ENCODE results near the gene CNDP2. TPM values are rescaled to one million over a fixed set of nuclear protein-coding genes. Genes with fewer than 3 reads are reported as not detected.

CNDP2 gene
- polyA plus RNA-seq (2013, experiment 1 of 2), result 171 TPM
- 171 TPM for polyA plus RNA-seq (2013, experiment 2 of 2)

- no peak within 1 kb of the TSS for H4K8ac ChIP-seq (ENCODE audit: low read depth, low read length)
- H3K27me3 ChIP-seq (ENCODE audit: insufficient read depth, low read length, poor library complexity), result no peaks in the 10 kb centered on the region
- peak within 1 kb of the TSS; percentile 53 for H3K18ac ChIP-seq (ENCODE audit: low read length)
- H3K23ac ChIP-seq (ENCODE audit: low read length), result no peak within 1 kb of the TSS
- H3K79me1 ChIP-seq (ENCODE audit: low read length), result peaks cover 11% of the 10 kb centered on the region
- H3K4me1 ChIP-seq (ENCODE audit: control insufficient read depth, low read depth, low read length), result peaks cover 5% of the 10 kb centered on the region
- peak within 1 kb of the TSS; percentile 75 for H2BK5ac ChIP-seq (ENCODE audit: low read length)
- H3K36me3 ChIP-seq (ENCODE audit: control insufficient read depth, insufficient read depth, low read length), result no peaks in the 10 kb centered on the region
- peak within 1 kb of the TSS; percentile 61 for H3K27ac ChIP-seq (ENCODE audit: low read depth, low read length)
- peak; percentile 99 for DNase-seq
- H3K56ac ChIP-seq (ENCODE audit: low read length), result peak within 1 kb of the TSS; percentile 99
- H3K4ac ChIP-seq (ENCODE audit: low read depth, low read length), result peak within 1 kb of the TSS; percentile 74
- no peak within 1 kb of the TSS for H2BK120ac ChIP-seq (ENCODE audit: low read depth, low read length)
- no peak within 1 kb of the TSS for H2BK15ac ChIP-seq (replicated peaks; ENCODE audit: low read depth)
- H3K4me3 ChIP-seq (ENCODE audit: low read length), result peak within 1 kb of the TSS; percentile 90
- peaks cover 30% of the 10 kb centered on the region for H3K79me2 ChIP-seq (ENCODE audit: control insufficient read depth, insufficient read depth, low read length)
- H3K4me2 ChIP-seq (ENCODE audit: low read length), result peak within 1 kb of the TSS; percentile 81
- peak within 1 kb of the TSS; percentile 97 for H3K9ac ChIP-seq (ENCODE audit: low read length)
- H4K5ac ChIP-seq (ENCODE audit: low read length), result no peak within 1 kb of the TSS
- WGBS (ENCODE audit: extremely low coverage, insufficient coverage, low lambda C conversion rate), result no CpG with 5 or more reads among the region's 71 CpGs
- H2AK5ac ChIP-seq (ENCODE audit: low read length), result no peak within 1 kb of the TSS
These were observed at the start of gene CNDP2 for GRCh38 chr18:74495581-74496507. TSS of gene CNDP2 (plus strand) at chr18:74496363. CDS start at chr18:74499974, 3,611 bp downstream.

DNA sequence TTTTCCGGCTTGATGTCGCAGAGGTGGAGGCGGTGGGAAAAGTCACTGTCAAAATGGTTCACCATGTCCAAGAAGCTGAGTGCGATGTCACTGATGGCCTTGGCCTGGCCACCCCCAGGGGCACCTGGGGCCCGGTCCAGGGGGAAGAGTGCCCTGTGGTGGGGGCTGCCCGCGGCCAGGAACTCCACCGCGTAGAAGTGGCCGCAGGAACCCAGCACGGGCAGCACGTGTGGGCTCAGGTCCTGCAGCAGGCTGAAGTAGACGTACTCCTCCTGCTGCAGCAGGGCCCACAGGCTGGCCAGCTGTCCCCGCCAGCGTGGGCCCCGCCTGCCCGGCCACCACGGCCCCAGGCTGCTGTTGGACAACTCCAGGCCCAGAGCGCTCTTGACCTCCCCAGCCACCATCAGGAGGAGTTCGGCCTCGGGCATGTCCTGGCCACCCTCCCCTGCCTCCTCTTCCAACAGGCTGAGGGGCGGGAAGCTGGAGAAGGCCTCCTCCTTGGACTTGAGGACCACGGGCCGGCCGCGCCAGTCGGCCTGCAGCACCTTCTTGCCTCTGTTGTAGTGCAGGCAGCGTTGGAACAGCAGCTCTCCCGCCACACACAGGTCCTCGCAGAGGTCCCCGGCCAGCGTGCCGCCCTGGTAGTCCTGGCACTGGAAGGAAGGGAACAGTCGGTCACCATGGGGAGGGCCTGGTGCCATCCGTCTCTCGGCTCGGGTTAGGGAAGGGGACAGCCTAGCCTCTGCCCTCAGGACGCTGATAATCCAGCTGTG lies 49.3 kb upstream of the CNDP2 start:
- Histone ChIP-seq H2BK120ac (ENCODE audit: low read depth, low read length) (no peak overlapping the region), H2AK5ac (ENCODE audit: low read length) (no peak overlapping the region), H2BK5ac (ENCODE audit: low read length) (no peak overlapping the region), H3K36me3 (ENCODE audit: control insufficient read depth, insufficient read depth, low read length) (no peaks in the 10 kb centered on the region), H3K9ac (ENCODE audit: low read length) (no peak overlapping the region), H3K4ac (ENCODE audit: low read depth, low read length) (no peak overlapping the region), H4K8ac (ENCODE audit: low read depth, low read length) (no peak overlapping the region), H2BK15ac (replicated peaks; ENCODE audit: low read depth) (no peak overlapping the region), H3K27me3 (ENCODE audit: insufficient read depth, low read length, poor library complexity) (no peaks in the 10 kb centered on the region), H3K79me1 (ENCODE audit: low read length) (no peaks in the 10 kb centered on the region), H3K4me3 (ENCODE audit: low read length) (no peak overlapping the region), H3K4me2 (ENCODE audit: low read length) (no peak overlapping the region), H4K5ac (ENCODE audit: low read length) (no peak overlapping the region), H3K23ac (ENCODE audit: low read length) (no peak overlapping the region), H3K56ac (ENCODE audit: low read length) (no peak overlapping the region), H3K18ac (ENCODE audit: low read length) (no peak overlapping the region), H3K79me2 (ENCODE audit: control insufficient read depth, insufficient read depth, low read length) (no peaks in the 10 kb centered on the region), H3K4me1 (ENCODE audit: control insufficient read depth, low read depth, low read length) (no peaks in the 10 kb centered on the region), H3K27ac (ENCODE audit: low read depth, low read length) (no peak overlapping the region)
- no CpG with 5 or more reads among the region's 38 CpGs for WGBS (ENCODE audit: extremely low coverage, insufficient coverage, low lambda C conversion rate)
- DNase-seq, result no peak

GRCh38 chr18:74447404-74448152 lies 48.6 kb upstream of the CNDP2 start:
- no peak for DNase-seq
- no peaks in the 10 kb centered on the region for H3K27me3 ChIP-seq (ENCODE audit: insufficient read depth, low read length, poor library complexity)
- H3K4me2 ChIP-seq (ENCODE audit: low read length), result no peak overlapping the region
- H3K4me3 ChIP-seq (ENCODE audit: low read length), result no peak overlapping the region
- no peak overlapping the region for H3K4ac ChIP-seq (ENCODE audit: low read depth, low read length)
- no peaks in the 10 kb centered on the region for H3K4me1 ChIP-seq (ENCODE audit: control insufficient read depth, low read depth, low read length)
- no peak overlapping the region for H3K18ac ChIP-seq (ENCODE audit: low read length)
- H2BK120ac ChIP-seq (ENCODE audit: low read depth, low read length), result no peak overlapping the region
- H3K79me2 ChIP-seq (ENCODE audit: control insufficient read depth, insufficient read depth, low read length), result no peaks in the 10 kb centered on the region
- H3K36me3 ChIP-seq (ENCODE audit: control insufficient read depth, insufficient read depth, low read length), result no peaks in the 10 kb centered on the region
- H3K9ac ChIP-seq (ENCODE audit: low read length), result no peak overlapping the region
- H4K5ac ChIP-seq (ENCODE audit: low read length), result no peak overlapping the region
- no CpG with 5 or more reads among the region's 16 CpGs for WGBS (ENCODE audit: extremely low coverage, insufficient coverage, low lambda C conversion rate)
- H3K79me1 ChIP-seq (ENCODE audit: low read length), result no peaks in the 10 kb centered on the region
- no peak overlapping the region for H3K56ac ChIP-seq (ENCODE audit: low read length)
- no peak overlapping the region for H2BK5ac ChIP-seq (ENCODE audit: low read length)
- H2AK5ac ChIP-seq (ENCODE audit: low read length), result no peak overlapping the region
- H2BK15ac ChIP-seq (replicated peaks; ENCODE audit: low read depth), result no peak overlapping the region
- no peak overlapping the region for H4K8ac ChIP-seq (ENCODE audit: low read depth, low read length)
- H3K23ac ChIP-seq (ENCODE audit: low read length), result no peak overlapping the region
- H3K27ac ChIP-seq (ENCODE audit: low read depth, low read length), result no peak overlapping the region

GRCh38 chr18:74450626-74451025 lies 45.5 kb upstream of the CNDP2 start:
- no CpG with 5 or more reads among the region's 7 CpGs for WGBS (ENCODE audit: extremely low coverage, insufficient coverage, low lambda C conversion rate)
- Histone ChIP-seq H4K5ac (ENCODE audit: low read length) (no peak overlapping the region), H3K56ac (ENCODE audit: low read length) (no peak overlapping the region), H3K4ac (ENCODE audit: low read depth, low read length) (no peak overlapping the region), H2BK120ac (ENCODE audit: low read depth, low read length) (no peak overlapping the region), H4K8ac (ENCODE audit: low read depth, low read length) (no peak overlapping the region), H2BK15ac (replicated peaks; ENCODE audit: low read depth) (no peak overlapping the region), H3K79me2 (ENCODE audit: control insufficient read depth, insufficient read depth, low read length) (no peaks in the 10 kb centered on the region), H3K9ac (ENCODE audit: low read length) (no peak overlapping the region), H3K4me1 (ENCODE audit: control insufficient read depth, low read depth, low read length) (no peaks in the 10 kb centered on the region), H3K4me2 (ENCODE audit: low read length) (no peak overlapping the region), H3K79me1 (ENCODE audit: low read length) (no peaks in the 10 kb centered on the region), H3K27me3 (ENCODE audit: insufficient read depth, low read length, poor library complexity) (no peaks in the 10 kb centered on the region), H3K27ac (ENCODE audit: low read depth, low read length) (no peak overlapping the region), H3K18ac (ENCODE audit: low read length) (no peak overlapping the region), H3K23ac (ENCODE audit: low read length) (no peak overlapping the region), H2AK5ac (ENCODE audit: low read length) (no peak overlapping the region), H2BK5ac (ENCODE audit: low read length) (no peak overlapping the region), H3K4me3 (ENCODE audit: low read length) (no peak overlapping the region), H3K36me3 (ENCODE audit: control insufficient read depth, insufficient read depth, low read length) (no peaks in the 10 kb centered on the region)
- no peak for DNase-seq

DNA sequence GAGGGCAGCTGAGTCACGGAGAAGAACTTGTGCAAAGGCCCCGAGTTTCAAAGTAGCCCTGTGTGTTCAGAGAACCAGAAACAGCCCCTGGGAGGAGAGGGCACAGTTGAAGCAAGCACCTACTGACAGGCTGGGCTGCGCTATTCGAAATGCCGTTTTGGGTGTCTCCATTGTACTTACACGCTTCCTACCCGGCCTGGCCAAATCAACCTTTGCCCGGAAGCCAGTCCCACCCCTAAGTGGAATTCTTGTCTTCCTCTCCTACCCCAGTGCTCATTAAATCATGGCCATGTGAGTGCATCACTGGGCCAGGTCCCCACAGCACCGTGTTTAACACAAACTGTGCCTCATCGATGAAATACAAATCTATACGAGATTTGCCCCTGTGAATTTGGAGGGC lies 45.0 kb upstream of the CNDP2 start:
- no CpG with 5 or more reads among the region's 11 CpGs for WGBS (ENCODE audit: extremely low coverage, insufficient coverage, low lambda C conversion rate)
- Histone ChIP-seq H3K79me2 (ENCODE audit: control insufficient read depth, insufficient read depth, low read length) (no peaks in the 10 kb centered on the region), H3K27me3 (ENCODE audit: insufficient read depth, low read length, poor library complexity) (peaks cover 4% of the 10 kb centered on the region), H2BK120ac (ENCODE audit: low read depth, low read length) (no peak overlapping the region), H3K36me3 (ENCODE audit: control insufficient read depth, insufficient read depth, low read length) (no peaks in the 10 kb centered on the region), H3K4me2 (ENCODE audit: low read length) (no peak overlapping the region), H3K56ac (ENCODE audit: low read length) (no peak overlapping the region), H3K4me1 (ENCODE audit: control insufficient read depth, low read depth, low read length) (no peaks in the 10 kb centered on the region), H2BK5ac (ENCODE audit: low read length) (no peak overlapping the region), H4K5ac (ENCODE audit: low read length) (no peak overlapping the region), H3K23ac (ENCODE audit: low read length) (no peak overlapping the region), H3K79me1 (ENCODE audit: low read length) (no peaks in the 10 kb centered on the region), H4K8ac (ENCODE audit: low read depth, low read length) (no peak overlapping the region), H3K4ac (ENCODE audit: low read depth, low read length) (no peak overlapping the region), H3K27ac (ENCODE audit: low read depth, low read length) (no peak overlapping the region), H3K4me3 (ENCODE audit: low read length) (no peak overlapping the region), H3K9ac (ENCODE audit: low read length) (no peak overlapping the region), H2AK5ac (ENCODE audit: low read length) (no peak overlapping the region), H2BK15ac (replicated peaks; ENCODE audit: low read depth) (no peak overlapping the region), H3K18ac (ENCODE audit: low read length) (no peak overlapping the region)
- DNase-seq, result no peak

Data from mesendoderm (in vitro differentiated cells).